Epithelial cell of proximal tubule (primary cell): ENCODE data around the gene CD164. TPM values are rescaled to one million over a fixed set of nuclear protein-coding genes. Genes with fewer than 3 reads are reported as not detected.

Experiments used
- DNase-seq: peaks from one replicate; pipeline ENCODE4 v3.0.0-alpha.2; 2011; ENCODE audit warnings: low read depth
- H3K4me3 ChIP-seq: 2 replicates; pipeline ENCODE4 v1.5.1; 2011; ENCODE audit warnings: low read depth, mild to moderate bottlenecking, low read length
- total RNA-seq: library from RNA; depleted of rRNA; stranded (reverse); fragments of >200 nt; gene quantifications from 2 replicates; pipeline ENCODE4 v1.2.3, GENCODE V29; 2015
- TF ChIP-seq, protein P1 (sequence below): conservative IDR thresholded peaks from 2 replicates; pipeline ENCODE4 v1.5.1; 2012; ENCODE audit warnings: low read depth, mild to moderate bottlenecking, low read length

The CD164 gene
- total RNA-seq, 1 donor from 2014 or later, result 110 TPM

DNA sequence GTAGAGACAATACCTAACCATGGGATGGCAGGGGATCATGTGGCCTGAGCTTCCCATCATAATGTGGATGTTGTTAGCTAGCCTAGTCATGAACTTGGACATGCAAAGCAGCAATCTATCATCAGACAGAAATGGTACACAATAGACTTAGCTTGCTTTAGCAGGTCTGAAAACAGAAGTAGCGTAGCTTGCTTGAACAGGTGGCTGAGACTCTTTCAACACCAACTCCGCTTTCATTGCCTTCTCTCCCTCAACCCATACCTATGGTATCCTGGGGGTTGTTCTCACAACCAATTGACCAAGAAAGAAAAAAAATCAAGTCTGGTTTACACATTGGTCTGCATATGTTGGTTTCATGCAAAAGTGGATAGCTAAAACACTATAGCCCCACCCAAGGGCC lies 23.0 kb downstream of the CD164 start:
- H3K4me3 ChIP-seq, result no peak overlapping the region
- no peak for DNase-seq
- TF ChIP-seq, protein P1, sequence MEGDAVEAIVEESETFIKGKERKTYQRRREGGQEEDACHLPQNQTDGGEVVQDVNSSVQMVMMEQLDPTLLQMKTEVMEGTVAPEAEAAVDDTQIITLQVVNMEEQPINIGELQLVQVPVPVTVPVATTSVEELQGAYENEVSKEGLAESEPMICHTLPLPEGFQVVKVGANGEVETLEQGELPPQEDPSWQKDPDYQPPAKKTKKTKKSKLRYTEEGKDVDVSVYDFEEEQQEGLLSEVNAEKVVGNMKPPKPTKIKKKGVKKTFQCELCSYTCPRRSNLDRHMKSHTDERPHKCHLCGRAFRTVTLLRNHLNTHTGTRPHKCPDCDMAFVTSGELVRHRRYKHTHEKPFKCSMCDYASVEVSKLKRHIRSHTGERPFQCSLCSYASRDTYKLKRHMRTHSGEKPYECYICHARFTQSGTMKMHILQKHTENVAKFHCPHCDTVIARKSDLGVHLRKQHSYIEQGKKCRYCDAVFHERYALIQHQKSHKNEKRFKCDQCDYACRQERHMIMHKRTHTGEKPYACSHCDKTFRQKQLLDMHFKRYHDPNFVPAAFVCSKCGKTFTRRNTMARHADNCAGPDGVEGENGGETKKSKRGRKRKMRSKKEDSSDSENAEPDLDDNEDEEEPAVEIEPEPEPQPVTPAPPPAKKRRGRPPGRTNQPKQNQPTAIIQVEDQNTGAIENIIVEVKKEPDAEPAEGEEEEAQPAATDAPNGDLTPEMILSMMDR, result no peak

DNA sequence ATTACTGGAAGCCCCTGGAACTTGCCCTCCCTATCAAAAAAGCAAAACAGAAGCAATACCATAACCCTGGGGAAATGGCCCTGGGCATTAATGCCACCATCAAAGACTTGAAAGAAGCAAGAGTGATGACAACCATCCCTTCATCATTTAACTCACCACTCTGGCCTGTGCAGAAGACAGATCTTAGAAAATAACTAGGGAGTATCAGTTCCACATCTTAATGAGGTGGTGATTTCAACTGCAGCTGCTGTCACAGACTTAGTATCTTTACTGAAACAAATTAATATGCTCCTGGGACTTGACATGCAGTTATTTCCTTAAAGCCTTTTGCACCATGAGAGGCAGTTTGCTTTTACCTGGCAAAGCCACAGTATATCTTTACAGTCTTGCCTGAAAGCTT lies 24.1 kb downstream of the CD164 start:
- no peak overlapping the region for H3K4me3 ChIP-seq
- TF ChIP-seq, protein P1, result no peak
- DNase-seq, result no peak

DNA sequence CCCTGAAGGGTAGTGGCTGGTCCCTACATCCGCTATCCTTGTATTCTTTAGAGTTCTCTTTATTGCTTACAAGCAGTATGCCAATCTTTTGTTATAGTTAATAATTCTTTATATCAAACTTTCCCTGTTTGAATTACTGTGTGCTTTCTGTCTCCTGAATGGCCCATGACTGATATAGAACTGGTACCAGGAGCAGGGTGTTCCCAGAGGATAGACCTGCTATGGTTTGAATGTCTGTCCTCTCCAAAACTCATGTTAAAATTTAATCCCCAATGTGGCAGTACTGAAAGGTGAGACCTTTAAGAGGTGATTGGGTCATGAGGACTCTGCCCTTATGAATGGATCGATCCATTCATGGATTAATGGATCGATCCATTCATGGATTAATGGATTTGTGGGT lies 26.0 kb downstream of the CD164 start:
- no peak for DNase-seq
- H3K4me3 ChIP-seq, result no peak overlapping the region
- TF ChIP-seq, protein P1, result no peak

DNA sequence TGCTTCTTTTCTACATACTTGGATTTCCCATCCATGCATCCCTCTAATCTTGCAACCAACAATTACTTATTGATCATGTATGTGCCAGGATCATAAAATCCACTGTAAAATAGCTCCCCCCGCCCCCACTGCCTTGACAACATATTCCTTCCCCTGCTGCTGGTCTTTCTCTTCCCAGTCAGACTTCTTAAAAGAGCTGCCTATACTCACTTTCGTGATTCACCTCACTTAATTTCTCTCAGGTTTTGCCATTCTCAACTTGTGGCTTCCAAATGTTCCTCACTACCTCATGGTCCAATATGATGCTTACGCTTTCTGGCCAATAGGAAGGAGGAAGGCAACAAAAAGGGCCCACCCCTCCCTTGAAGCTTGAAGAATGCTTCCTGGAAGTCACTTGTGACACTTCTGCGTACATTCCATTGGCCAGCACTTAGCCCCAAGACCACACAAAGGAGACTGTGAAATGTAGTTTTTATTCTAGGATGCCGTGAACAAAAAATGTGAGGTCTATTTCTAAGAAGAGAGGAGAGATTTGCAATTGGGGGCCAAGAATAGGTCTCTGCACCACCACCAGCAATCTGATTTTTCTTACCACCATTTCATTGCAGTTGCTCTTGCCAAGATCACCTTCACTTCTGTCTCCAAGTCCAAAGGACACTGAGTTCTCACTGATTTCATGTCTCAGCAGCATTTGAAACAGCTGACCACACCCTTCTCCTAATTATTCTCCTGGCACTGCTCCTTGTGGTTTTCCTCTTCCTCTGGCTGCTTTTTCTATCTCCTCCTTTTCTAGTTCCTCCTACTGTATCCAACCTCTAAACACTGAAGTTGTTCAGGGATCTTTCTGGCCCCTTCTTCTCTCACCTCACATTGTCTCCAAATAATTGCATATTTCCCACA lies 30.8 kb downstream of the CD164 start:
- DNase-seq, result no peak
- TF ChIP-seq, protein P1, result no peak
- no peak overlapping the region for H3K4me3 ChIP-seq

DNA sequence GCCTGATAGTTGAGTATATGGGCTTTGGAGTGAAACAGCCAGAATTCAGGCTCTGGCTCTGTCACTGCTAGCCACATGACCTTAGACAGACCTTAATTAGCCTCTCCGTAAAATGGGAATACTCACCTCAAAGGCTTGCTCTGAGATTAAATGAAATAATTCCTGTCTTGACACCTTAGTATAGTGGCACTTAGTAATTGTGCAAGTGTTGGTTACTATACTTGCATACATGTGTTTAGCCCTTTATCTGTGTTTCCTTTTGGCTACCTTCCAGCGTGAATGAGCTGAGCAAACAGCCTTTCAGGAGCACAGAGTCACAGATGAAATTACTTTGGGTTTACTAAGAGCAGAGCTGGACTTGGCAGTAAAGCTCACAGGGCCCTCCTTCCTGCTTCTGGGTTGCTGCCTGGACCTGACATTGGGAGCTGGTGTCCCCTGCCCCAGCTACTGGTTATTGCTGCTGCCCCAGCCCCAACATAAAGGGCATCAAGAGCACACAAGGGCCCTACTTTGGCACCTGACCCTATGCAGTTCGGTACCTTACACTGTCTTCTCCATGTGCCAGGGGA lies 32.8 kb downstream of the CD164 start:
- no peak for DNase-seq
- TF ChIP-seq, protein P1, result no peak
- no peak overlapping the region for H3K4me3 ChIP-seq

DNA sequence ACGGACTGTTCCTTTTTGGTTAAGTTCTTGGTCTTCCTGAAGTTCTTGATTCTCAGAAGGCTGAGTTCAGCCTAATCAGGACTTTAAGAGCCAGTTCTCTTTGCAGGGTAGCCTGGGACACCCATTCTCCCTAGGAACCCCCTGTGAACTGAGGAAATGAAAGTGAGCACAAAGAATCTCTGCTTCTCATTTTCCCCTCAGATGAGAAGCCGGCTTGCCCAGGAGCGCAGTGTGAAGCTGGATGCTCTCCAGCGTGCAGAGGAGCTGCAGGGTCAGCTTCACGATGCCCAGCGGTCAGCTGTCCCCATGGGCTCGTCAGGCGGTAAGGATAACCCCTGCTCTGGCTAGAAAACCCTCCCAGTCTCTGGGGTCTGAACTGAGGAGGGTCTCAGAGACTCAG lies 34.0 kb downstream of the CD164 start:
- TF ChIP-seq, protein P1, result no peak
- H3K4me3 ChIP-seq, result no peak overlapping the region

More for the DNA sequence above, 34.0 kb downstream of the CD164 start:
- DNase-seq, result no peak
